Stimulated activated effector memory CD8-positive, alpha-beta T cell treated with anti-CD3 and anti-CD28 coated beads, Interleukin-12 subunit alpha, Interleukin-12 subunit beta, amount 100 ng/mL, for 72 hours (primary cell): Measurements from ENCODE around the gene TMEFF2.

Source experiments
- ATAC-seq: fragments of 150-1000 bp; cut with Tn5 transposase; 2 replicates; pipeline ENCODE4 v1.10.0; 2021
- DNase-seq, 2 donors: peaks; one replicate each; pipeline ENCODE4 v3.0.0; 2021 to 2022; ENCODE audit warnings: low spot score in 2 of 2
- H3K27ac Mint-ChIP-seq: one replicate; pipeline ENCODE4 v1.8.0; 2022; ENCODE audit warnings: mild to moderate bottlenecking, mixed read lengths
- H3K36me3 Mint-ChIP-seq: one replicate; pipeline ENCODE4 v1.8.0; 2022; ENCODE audit warnings: mild to moderate bottlenecking, mixed read lengths
- H3K4me1 Mint-ChIP-seq: one replicate; pipeline ENCODE4 v1.8.0; 2022; ENCODE audit warnings: mixed read lengths
- H3K4me3 Mint-ChIP-seq: one replicate; pipeline ENCODE4 v1.8.0; 2022; ENCODE audit warnings: mild to moderate bottlenecking, mixed read lengths
- H3K9me3 Mint-ChIP-seq: one replicate; pipeline ENCODE4 v1.8.0; 2022; ENCODE audit warnings: mixed read lengths

Gene TMEFF2

DNA sequence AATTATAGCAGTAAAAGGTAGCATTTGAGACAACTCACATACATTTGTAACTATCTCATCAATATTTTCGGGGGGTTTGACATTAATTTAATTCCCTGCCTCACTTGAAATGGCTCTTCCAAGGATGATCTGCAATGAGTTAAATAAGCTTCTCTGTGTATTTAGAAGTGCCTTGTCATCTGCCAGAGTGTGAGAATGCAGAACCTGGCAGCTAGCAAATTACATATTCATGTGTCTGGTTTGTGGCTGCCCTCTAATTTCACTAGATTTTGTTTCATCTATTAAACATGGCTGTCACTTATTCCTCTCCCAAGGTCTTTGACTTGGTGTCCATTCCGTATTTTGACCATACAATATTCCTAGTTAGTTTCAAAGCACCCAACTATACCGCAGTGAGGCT lies 189.5 kb downstream of the TMEFF2 start:
- no peak overlapping the region for H3K27ac Mint-ChIP-seq
- no peaks in the 10 kb centered on the region for H3K9me3 Mint-ChIP-seq
- H3K36me3 Mint-ChIP-seq = no peaks in the 10 kb centered on the region
- ATAC-seq = no peak
- H3K4me3 Mint-ChIP-seq = no peak overlapping the region
- DNase-seq = no peak
- H3K4me1 Mint-ChIP-seq = no peaks in the 10 kb centered on the region

DNA sequence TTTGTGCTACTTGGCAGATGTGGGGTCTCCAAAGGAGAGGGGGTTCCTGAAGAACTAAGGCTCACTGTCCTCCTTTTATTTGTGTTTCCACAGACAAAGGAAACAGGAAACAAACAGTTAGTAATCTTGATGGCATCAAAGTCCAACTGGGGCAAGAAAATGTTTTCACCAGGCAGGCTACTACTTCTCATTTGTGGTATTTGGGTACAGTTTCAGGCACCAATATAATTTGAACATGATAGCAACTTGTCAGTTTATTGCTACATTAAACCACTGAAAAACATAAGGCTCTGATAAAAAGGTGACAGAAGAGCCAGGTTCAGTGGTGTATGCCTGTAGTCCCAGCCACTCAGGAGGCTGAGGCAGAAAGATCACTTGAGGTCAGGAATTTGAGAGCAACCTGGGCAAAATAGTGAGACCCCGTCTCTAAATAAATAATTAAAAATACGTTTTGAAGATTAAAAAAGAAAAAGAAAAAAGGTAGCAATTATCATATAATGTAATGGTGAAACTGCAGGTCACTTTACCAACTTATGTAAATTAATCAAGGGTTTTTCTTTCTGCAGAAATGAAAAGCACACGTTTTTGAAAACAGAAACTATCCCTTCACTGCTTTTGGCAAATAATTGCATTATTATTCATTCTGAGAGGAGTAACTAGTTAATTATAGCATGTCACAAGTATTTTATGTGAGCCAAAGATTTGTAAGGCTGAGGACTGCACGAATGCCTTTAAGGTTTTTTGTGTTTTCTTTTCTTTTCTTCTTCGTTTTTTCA lies 190.4 kb downstream of the TMEFF2 start:
- Mint-ChIP-seq H3K4me1 (no peaks in the 10 kb centered on the region), H3K36me3 (no peaks in the 10 kb centered on the region), H3K27ac (no peak overlapping the region), H3K9me3 (no peaks in the 10 kb centered on the region), H3K4me3 (no peak overlapping the region)
- ATAC-seq (no peak), DNase-seq (no peak)

- ATAC-seq (no peak), DNase-seq (no peak)
- no peak overlapping the region for H3K27ac Mint-ChIP-seq
- H3K9me3 Mint-ChIP-seq = no peaks in the 10 kb centered on the region
- no peaks in the 10 kb centered on the region for H3K36me3 Mint-ChIP-seq
- no peak overlapping the region for H3K4me3 Mint-ChIP-seq
- H3K4me1 Mint-ChIP-seq = no peaks in the 10 kb centered on the region
Measured at GRCh38 chr2:192002418-192002817, 192.3 kb downstream of the TMEFF2 start.

- H3K4me1 Mint-ChIP-seq = no peaks in the 10 kb centered on the region
- no peak for DNase-seq
- no peak overlapping the region for H3K27ac Mint-ChIP-seq
- no peaks in the 10 kb centered on the region for H3K36me3 Mint-ChIP-seq
- ATAC-seq = no peak
- no peaks in the 10 kb centered on the region for H3K9me3 Mint-ChIP-seq
- H3K4me3 Mint-ChIP-seq = no peak overlapping the region
Measured at GRCh38 chr2:192000196-192000980, 194.3 kb downstream of the TMEFF2 start.

DNA sequence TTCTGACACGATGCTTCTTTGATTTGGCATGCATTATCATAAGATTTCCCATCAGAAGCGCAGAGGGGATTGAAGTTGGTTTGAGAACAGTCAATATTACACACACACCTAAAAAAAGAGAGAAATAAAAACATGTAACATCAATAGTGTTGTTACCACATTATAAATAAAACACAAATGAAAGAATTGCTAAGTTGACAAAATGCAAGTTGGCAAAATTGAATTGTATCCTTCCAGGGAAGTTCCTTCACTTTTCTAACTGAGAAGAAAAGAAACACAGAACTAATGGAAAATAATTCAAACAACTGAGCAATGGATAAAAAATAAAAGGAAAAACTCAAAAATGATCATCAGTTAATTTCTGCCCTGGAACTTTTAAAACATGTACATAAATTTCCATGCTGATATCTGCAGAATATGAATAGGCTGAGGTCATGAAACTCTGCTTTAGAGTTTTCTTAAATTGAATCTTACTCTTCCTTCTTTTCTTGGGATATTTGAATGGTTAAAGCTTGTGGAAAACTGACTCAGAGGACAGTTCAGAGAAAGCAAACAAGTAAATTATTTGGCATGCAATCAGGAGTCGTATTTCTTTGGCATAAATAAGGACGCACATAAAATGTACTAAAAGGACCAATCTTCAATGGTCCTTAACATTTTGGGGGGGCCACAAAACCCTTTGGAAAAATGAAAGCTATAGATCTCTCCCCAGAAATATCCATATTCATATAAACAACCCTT lies 195.5 kb downstream of the TMEFF2 start:
- Mint-ChIP-seq H3K4me3 (no peak overlapping the region), H3K9me3 (no peaks in the 10 kb centered on the region), H3K36me3 (no peaks in the 10 kb centered on the region), H3K27ac (no peak overlapping the region), H3K4me1 (no peaks in the 10 kb centered on the region)
- no peak for DNase-seq
- ATAC-seq = no peak

- H3K9me3 Mint-ChIP-seq = no peaks in the 10 kb centered on the region
- no peak overlapping the region for H3K27ac Mint-ChIP-seq
- H3K4me1 Mint-ChIP-seq = no peaks in the 10 kb centered on the region
- DNase-seq (no peak), ATAC-seq (no peak)
- H3K36me3 Mint-ChIP-seq = no peaks in the 10 kb centered on the region
- no peak overlapping the region for H3K4me3 Mint-ChIP-seq
Measured at GRCh38 chr2:191995285-191995684, 199.4 kb downstream of the TMEFF2 start.

GRCh38 chr2:191994749-191995148 lies 200.0 kb downstream of the TMEFF2 start:
- no peak overlapping the region for H3K27ac Mint-ChIP-seq
- no peak overlapping the region for H3K4me3 Mint-ChIP-seq
- H3K4me1 Mint-ChIP-seq = no peaks in the 10 kb centered on the region
- no peak for ATAC-seq
- no peaks in the 10 kb centered on the region for H3K36me3 Mint-ChIP-seq
- no peaks in the 10 kb centered on the region for H3K9me3 Mint-ChIP-seq
- DNase-seq = no peak

- Mint-ChIP-seq H3K4me1 (no peaks in the 10 kb centered on the region), H3K36me3 (no peaks in the 10 kb centered on the region), H3K4me3 (no peak overlapping the region), H3K9me3 (no peaks in the 10 kb centered on the region), H3K27ac (no peak overlapping the region)
- DNase-seq (no peak), ATAC-seq (no peak)
Measured at GRCh38 chr2:191991442-191991841, 203.3 kb downstream of the TMEFF2 start.

- Mint-ChIP-seq H3K4me1 (no peaks in the 10 kb centered on the region), H3K9me3 (no peaks in the 10 kb centered on the region), H3K4me3 (no peak overlapping the region), H3K27ac (no peak overlapping the region), H3K36me3 (no peaks in the 10 kb centered on the region)
- ATAC-seq (no peak), DNase-seq (no peak)
Measured at GRCh38 chr2:191985740-191986139, 209.0 kb downstream of the TMEFF2 start.

GRCh38 chr2:191983591-191983990 lies 211.1 kb downstream of the TMEFF2 start:
- Mint-ChIP-seq H3K4me1 (no peaks in the 10 kb centered on the region), H3K9me3 (no peaks in the 10 kb centered on the region), H3K27ac (no peak overlapping the region), H3K4me3 (no peak overlapping the region), H3K36me3 (no peaks in the 10 kb centered on the region)
- no peak for DNase-seq
- no peak for ATAC-seq

GRCh38 chr2:191983186-191983585 lies 211.5 kb downstream of the TMEFF2 start:
- H3K9me3 Mint-ChIP-seq = no peaks in the 10 kb centered on the region
- no peaks in the 10 kb centered on the region for H3K36me3 Mint-ChIP-seq
- H3K4me1 Mint-ChIP-seq = no peaks in the 10 kb centered on the region
- H3K4me3 Mint-ChIP-seq = no peak overlapping the region
- DNase-seq (no peak), ATAC-seq (no peak)
- H3K27ac Mint-ChIP-seq = no peak overlapping the region

DNA sequence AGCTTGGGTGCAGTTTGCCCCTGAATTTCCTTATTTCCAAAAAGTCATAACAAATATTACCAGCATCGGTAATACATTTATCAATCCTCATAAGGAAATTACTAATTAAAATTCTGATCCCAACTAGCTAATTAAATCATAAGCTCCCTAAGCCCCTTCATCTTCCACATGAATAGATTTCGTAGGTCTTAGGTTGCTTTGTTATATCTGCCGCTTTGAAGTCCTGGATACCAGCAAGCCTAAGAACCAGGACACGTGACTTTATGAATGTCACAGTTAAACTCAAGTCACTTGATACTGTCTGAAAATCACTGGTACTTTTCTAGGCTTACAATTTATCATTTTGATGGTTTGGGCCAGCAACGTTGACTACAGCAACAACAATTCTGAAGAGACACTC lies 213.0 kb downstream of the TMEFF2 start:
- Mint-ChIP-seq H3K4me3 (no peak overlapping the region), H3K9me3 (no peaks in the 10 kb centered on the region), H3K27ac (no peak overlapping the region), H3K36me3 (no peaks in the 10 kb centered on the region), H3K4me1 (no peaks in the 10 kb centered on the region)
- no peak for DNase-seq
- no peak for ATAC-seq

- Mint-ChIP-seq H3K4me3 (no peak overlapping the region), H3K9me3 (no peaks in the 10 kb centered on the region), H3K4me1 (no peaks in the 10 kb centered on the region), H3K27ac (no peak overlapping the region), H3K36me3 (no peaks in the 10 kb centered on the region)
- ATAC-seq = no peak
- no peak for DNase-seq
Measured at GRCh38 chr2:191980483-191980882, 214.2 kb downstream of the TMEFF2 start.

GRCh38 chr2:191979221-191979730 lies 215.5 kb downstream of the TMEFF2 start:
- Mint-ChIP-seq H3K9me3 (no peaks in the 10 kb centered on the region), H3K36me3 (no peaks in the 10 kb centered on the region), H3K4me3 (no peak overlapping the region), H3K4me1 (no peaks in the 10 kb centered on the region), H3K27ac (no peak overlapping the region)
- DNase-seq (no peak), ATAC-seq (no peak)

GRCh38 chr2:191977754-191978153 lies 217.0 kb downstream of the TMEFF2 start:
- no peak overlapping the region for H3K27ac Mint-ChIP-seq

More at GRCh38 chr2:191977754-191978153, 217.0 kb downstream of the TMEFF2 start:
- H3K36me3 Mint-ChIP-seq = no peaks in the 10 kb centered on the region
- no peak for DNase-seq
- H3K4me1 Mint-ChIP-seq = no peaks in the 10 kb centered on the region
- H3K4me3 Mint-ChIP-seq = no peak overlapping the region
- no peaks in the 10 kb centered on the region for H3K9me3 Mint-ChIP-seq
- ATAC-seq = no peak
